WERI-Rb-1 (cell line): ENCODE measurements around the gene CDH24.
A peak's percentile ranks its signal among the peaks of the same experiment; 100 is the strongest.

Experiments used
- DNase-seq: peaks from one replicate; pipeline ENCODE4 v3.0.0-alpha.2; 2020
- H3K27ac ChIP-seq: fragments of 250-450 bp; sonication (Bioruptor Pico); 2 replicates; pipeline ENCODE4 v1.5.1; 2020; ENCODE audit warnings: mild to moderate bottlenecking, moderate library complexity
- H3K27me3 ChIP-seq: fragments of 250-450 bp; sonication (Bioruptor Pico); 2 replicates; pipeline ENCODE4 v1.5.1; 2021; ENCODE audit warnings: mild to moderate bottlenecking, low read depth, moderate library complexity; ENCODE audit not compliant: insufficient read depth, severe bottlenecking
- H3K36me3 ChIP-seq: fragments of 250-450 bp; sonication (Bioruptor Pico); 2 replicates; pipeline ENCODE4 v1.5.1; 2020; ENCODE audit warnings: mild to moderate bottlenecking, moderate library complexity
- H3K4me3 ChIP-seq: 2 replicates; pipeline ENCODE4 v1.5.1; 2011; ENCODE audit warnings: low read depth, mild to moderate bottlenecking, control low read depth, low read length
- H3K9me3 ChIP-seq: fragments of 250-450 bp; sonication (Bioruptor Pico); 2 replicates; pipeline ENCODE4 v1.5.1; 2021; ENCODE audit warnings: mild to moderate bottlenecking, moderate library complexity; ENCODE audit not compliant: severe bottlenecking
- TF ChIP-seq, protein P1 (sequence below): IDR thresholded peaks from 2 replicates; pipeline ENCODE4 v1.5.1; 2011; ENCODE audit warnings: low read depth, mild to moderate bottlenecking, control low read depth, inconsistent platforms, low read length

CDH24 gene

DNA sequence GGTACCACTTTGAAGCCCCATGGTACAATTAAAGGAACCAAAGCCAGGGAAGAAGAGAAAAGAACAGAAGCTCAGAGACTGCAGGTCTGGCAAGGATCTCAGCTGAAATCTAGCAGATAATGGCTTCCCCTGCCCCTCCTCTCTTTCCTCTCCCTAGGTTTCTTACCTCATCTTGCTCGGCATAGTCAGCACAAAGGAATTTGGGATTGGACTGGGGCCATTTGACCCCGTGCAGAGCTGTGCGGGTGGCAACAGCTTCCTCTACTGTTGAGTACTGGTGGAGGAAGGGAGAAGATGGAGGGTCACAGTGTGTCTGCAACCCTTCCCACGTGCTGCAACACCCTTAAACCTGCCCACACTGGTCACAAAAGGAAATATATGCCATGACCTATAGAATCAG is 4.7 kb upstream of the CDH24 start:
- TF ChIP-seq, protein P1, sequence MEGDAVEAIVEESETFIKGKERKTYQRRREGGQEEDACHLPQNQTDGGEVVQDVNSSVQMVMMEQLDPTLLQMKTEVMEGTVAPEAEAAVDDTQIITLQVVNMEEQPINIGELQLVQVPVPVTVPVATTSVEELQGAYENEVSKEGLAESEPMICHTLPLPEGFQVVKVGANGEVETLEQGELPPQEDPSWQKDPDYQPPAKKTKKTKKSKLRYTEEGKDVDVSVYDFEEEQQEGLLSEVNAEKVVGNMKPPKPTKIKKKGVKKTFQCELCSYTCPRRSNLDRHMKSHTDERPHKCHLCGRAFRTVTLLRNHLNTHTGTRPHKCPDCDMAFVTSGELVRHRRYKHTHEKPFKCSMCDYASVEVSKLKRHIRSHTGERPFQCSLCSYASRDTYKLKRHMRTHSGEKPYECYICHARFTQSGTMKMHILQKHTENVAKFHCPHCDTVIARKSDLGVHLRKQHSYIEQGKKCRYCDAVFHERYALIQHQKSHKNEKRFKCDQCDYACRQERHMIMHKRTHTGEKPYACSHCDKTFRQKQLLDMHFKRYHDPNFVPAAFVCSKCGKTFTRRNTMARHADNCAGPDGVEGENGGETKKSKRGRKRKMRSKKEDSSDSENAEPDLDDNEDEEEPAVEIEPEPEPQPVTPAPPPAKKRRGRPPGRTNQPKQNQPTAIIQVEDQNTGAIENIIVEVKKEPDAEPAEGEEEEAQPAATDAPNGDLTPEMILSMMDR, result no peak
- Histone ChIP-seq H3K4me3 (no peak overlapping the region), H3K27me3 (no peaks in the 10 kb centered on the region), H3K27ac (no peak overlapping the region), H3K36me3 (peaks cover 77% of the 10 kb centered on the region), H3K9me3 (no peaks in the 10 kb centered on the region)
- DNase-seq, result no peak

DNA sequence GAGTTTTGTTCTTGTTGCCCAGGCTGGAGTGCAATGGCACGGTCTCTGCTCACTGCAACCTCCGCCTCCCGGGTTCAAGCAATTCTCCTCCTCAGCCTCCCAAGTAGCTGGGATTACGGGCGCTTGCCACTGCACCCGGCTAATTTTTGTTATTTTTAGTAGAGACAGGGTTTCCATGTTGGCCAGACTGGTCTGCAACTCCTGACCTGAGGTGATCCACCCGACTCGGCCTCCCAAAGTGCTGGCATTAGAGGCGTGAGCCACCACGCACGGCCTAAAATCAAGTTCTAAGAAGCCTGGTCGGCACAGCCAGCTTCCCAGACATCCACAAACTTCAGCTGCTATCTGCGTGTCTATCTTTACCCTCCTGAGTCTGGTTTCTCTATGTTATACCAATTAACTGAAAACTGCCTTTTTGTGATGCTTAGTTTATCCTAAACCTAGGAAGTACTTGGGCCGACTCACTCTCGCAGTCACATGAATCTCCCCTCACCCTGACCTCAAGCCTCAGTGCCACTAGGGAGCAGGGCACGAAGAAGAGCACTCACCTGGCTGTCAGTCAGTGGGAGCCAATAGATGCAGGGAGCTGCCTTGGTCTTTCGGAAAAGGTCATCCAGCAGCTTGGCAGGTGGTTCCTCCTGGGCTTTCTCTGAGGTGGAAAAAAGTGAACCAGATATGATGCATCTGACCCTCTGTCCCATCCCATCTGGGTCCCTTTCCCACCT is 3.4 kb upstream of the CDH24 start:
- no peak for DNase-seq
- Histone ChIP-seq H3K9me3 (no peaks in the 10 kb centered on the region), H3K27ac (no peak overlapping the region), H3K4me3 (no peak overlapping the region), H3K36me3 (peaks cover 64% of the 10 kb centered on the region), H3K27me3 (no peaks in the 10 kb centered on the region)
- TF ChIP-seq, protein P1, result no peak

DNA sequence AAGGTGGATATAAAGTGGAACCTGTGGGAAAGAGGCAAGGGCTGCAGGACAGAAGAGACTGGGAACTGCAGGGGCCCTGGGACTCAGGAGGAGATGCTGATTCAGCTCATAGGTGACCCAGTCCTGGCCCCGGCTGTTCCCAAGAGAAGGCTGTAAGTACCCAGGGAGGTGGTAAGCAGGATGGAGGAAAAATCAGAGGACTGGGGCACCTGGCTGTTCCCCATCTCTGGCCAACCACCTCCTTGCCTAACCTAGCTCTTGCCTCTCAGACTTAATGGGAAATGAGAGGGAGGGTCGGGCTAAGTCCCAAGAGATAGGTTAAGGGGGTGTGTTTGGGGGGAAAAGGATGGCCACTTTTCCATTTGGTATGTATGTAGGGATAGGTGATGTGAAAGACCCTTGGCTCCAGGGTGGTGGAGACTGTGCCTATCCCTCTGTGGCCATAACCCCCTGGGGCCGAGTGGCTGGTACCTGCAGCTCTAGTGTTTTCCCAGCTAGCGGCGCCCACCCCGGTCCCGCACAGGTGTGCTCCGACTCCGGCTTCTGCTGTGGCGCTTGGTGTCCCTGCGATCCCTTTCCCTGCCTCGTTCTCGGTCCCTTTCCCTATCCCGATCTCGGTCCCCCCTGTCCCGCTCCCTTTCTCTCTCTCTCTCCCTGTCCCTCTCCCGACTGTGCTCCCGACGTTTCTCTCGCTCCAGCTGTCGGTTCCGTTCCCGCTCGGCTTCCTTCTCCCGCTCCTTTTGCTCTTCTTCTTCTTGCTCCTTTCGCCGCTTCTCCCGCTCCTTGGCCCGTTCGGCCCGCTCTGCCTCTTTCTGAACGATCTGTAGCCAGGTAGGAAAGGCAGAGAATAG is 1.6 kb upstream of the CDH24 start:
- no peaks in the 10 kb centered on the region for H3K9me3 ChIP-seq
- DNase-seq, result no peak
- H3K36me3 ChIP-seq, result peaks cover 49% of the 10 kb centered on the region
- TF ChIP-seq, protein P1, result no peak
- H3K27me3 ChIP-seq, result no peaks in the 10 kb centered on the region
- peak overlapping the region; percentile 82 for H3K27ac ChIP-seq
- H3K4me3 ChIP-seq, result no peak overlapping the region

DNA sequence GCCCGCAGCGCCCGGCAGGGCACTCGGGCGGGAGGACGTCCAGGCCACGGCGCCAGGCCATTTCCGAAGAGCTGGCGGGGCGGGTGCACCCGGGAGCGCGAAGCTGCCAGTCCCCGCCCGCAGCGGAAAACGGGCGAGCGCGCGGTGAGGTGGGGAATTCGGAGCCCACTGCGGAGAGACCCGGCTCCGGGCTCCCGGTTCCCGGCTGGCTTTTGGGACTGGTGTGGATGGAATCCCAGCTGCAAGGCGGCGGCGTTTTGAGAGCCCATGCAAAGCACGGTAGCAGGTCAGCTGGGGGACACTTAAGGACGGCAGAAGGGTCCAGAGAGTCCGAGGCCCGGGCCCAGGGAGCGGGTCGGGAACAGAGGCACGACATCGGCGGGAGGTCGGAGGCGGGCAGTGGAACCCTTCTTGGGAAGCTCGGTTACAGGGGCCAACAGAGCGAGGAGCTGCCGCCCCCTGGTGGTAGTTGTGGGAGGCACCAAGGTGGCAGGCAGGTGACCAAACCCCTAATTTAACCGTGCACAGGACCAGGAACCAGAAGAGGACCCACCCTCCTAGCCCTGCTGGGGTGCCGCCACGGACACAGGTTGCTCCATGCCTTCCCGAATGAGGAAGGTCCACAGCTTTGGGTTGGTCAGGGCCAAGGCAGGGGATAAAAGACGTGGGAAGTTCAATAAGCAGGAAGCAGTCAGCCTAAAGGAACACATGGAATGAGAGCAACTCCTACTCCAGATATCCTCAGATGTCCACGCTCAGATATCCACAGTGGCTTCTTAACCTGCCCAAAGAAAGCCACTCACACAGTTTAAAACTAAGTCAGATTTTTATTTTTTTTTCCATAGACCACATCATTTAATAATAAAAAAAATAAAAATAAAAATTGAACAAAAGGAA is 685 bp upstream of the CDH24 start:
- Histone ChIP-seq H3K27me3 (no peaks in the 10 kb centered on the region), H3K27ac (peak overlapping the region; percentile 82), H3K9me3 (no peaks in the 10 kb centered on the region), H3K4me3 (peak overlapping the region; percentile 76), H3K36me3 (peaks cover 48% of the 10 kb centered on the region)
- TF ChIP-seq, protein P1, result peak; percentile 96
- peak; percentile 92 for DNase-seq

DNA sequence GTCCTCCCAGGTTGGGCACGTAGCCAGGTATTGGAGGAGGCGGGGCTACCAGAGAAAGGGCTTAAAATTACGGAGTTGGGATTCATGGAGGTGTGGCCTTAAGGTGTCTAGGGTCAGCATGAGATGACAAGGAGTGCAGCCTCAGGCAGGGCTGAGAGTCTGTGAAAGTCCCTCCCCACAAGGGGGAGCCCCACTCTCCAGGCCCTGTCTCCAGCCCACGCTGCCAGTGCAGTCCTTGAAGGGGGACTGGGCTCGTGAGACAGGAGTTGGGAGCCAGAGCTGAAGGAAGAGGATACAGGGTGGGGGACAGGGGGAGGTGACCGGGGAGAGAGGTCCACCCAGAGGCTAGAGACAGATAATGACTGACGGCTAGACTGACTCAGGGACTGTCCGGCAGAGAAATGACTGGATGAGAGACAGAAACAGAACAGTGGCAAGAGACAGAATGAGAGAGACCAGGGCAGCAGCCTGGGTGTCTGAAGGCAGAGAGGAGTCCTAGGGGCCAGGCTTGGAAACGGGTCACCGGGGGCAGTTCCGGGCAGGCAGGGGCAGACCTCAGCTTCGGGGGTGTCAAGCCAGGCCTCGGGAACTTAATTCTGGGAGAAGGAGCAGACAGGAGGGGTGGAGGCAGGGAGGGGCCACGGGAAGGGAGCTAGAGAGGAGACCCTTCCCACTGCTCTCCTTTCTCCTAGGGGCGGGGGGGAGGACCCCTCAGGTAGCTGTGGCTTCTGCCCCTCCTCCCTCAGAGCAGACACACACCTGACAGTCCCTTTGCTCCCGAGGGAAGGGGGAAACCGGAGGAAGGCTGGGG is 970 bp downstream of the CDH24 start:
- TF ChIP-seq, protein P1, result peak; percentile 94
- peaks cover 37% of the 10 kb centered on the region for H3K36me3 ChIP-seq
- no peaks in the 10 kb centered on the region for H3K9me3 ChIP-seq
- no peaks in the 10 kb centered on the region for H3K27me3 ChIP-seq
- H3K4me3 ChIP-seq, result peak overlapping the region; percentile 76
- peak; percentile 90 for DNase-seq
- peak overlapping the region; percentile 82 for H3K27ac ChIP-seq
